ENCODE results near the gene WWC2.
A peak's percentile ranks its signal among the peaks of the same experiment; 100 is the strongest.

WWC2 gene

GRCh38 chr4:183261953-183262775, 163.1 kb downstream of the WWC2 start:
- peak; percentile 32 to 56 for DNase-seq

- DNase-seq = no peak
These were observed 163.7 kb downstream of the WWC2 start for GRCh38 chr4:183262776-183263100.

- no peak for DNase-seq
These were observed 164.8 kb downstream of the WWC2 start for GRCh38 chr4:183263787-183264386.

DNA sequence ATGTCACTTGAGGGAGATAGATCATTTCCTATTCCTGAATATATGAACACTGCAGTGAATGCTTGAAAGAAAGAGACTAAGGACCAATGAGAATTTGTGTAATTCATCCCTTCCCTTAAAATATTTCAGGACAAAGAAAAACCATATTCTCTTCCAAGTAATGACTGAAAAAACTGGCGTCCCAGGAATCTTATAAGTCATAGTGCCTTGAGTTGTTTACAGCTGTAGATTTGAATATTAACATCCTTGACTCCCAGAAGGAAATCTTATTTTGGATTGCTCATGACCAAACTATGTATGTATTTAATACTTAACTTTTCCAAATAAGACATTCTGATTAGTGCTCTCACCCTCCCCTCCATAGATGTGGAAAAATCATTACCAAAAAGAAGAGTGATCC, 165.6 kb downstream of the WWC2 start:
- DNase-seq = no peak

DNA sequence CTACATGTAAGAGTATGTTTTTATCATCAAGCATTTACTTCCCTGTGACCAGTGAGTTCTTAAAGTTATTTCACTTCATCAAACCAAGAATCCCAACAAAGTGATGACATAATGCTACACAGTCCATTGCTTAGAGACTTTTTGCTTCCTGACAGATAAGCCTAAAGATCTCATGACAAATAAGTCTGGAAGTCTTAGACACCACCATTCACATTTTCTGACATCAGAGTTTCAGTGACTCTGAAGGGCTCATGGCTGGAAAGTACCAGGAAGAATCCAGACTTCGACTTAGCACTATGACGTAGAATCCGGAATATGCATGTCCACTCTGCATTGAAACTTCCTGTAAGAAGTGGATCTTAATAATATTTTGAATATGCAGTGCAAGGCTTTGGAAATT, 167.3 kb downstream of the WWC2 start:
- DNase-seq = no peak

DNA sequence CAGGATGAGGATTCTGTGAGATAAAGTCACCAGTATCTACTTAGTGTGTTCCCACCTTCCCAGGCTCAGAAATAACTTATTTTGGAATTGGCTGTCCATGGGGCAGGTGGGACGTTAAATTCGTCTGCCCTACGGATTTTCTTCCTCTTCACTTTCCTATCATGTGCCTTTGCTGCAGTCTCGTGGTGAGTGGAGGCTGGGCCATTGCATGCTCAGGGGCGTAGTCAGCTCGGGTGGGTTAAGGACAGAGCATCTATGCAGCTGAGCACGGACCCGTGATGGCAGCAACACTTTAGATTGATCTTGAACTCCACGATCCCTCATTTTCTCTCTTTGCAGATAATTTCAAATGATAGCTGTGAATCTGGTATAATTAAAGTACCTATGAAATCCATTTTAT, 169.5 kb downstream of the WWC2 start:
- no peak for DNase-seq

DNA sequence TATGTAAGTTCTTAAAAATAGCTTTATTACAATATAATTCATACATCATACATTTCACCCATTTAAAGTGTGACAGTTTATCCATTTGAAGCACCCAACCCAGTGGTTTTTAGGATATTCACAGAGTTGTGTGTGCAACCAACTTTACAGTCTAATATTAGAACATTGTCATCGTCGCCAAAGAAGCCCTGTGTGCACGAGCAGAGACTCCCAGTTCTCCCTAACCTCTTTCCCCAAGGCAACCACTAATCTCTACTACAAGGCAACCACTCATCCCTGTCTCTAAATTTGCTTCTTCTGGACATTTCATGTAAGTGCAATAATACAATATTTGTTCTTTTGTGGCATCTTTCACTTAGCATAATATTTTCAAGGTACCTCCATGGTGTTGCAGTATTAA, 173.3 kb downstream of the WWC2 start:
- DNase-seq = no peak

DNA sequence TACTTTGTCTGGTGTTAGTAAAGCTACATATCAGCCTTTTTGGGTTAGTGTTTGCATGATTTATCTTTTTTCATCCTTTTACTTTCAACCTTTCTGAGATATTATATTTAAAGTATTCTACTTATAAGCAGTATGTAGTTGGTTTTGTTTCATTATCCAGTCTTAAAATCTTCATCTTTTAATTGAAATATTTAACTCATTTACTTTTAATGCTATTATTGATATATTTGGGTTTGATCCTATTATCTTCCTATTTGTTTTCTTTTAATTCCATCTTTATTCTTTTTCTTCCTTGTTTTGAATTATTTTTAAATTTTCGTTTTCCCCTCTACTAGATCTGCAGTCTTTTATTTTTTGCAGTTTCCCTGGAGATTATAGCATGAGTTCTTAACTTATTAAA, 177.0 kb downstream of the WWC2 start:
- no peak for DNase-seq

- DNase-seq = no peak
These were observed 185.3 kb downstream of the WWC2 start for GRCh38 chr4:183284258-183284785.

DNA sequence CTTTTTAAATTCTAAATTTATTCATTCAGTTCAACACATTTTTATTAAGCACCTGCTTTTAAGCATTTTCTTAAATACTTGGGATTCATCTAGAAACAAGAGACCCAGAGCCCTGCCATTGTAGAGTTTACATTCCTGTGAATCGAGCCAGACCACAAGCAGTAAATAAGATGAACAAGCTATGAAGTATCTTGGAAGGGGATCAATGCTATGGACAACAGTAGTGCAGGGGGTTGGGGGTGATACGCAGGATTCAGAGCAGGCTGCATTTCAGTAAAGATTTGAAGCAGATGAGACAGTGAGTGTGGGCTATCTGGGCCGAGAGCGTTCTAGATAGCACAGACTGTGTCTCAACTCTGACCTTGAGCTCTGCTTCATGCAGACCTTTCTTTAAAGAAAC, 185.9 kb downstream of the WWC2 start:
- no peak for DNase-seq

DNA sequence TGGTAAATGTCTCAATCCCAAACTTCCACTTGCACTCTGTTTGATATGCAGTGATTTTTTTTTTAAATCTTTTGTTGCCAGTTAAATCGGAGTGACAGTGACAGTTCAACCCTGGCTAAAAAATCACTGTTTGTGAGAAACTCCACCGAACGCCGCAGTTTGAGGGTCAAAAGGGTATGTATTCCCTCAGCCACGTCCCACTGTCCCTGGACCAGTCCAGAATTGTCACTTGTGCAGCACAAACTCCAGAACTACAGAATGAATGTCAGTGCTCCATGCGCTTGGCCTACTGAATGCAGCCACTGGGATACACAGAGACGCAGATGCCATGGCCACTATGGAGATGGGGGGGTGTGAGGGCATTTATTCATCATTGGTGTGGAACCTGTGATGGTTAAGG, 186.8 kb downstream of the WWC2 start:
- DNase-seq = no peak

DNA sequence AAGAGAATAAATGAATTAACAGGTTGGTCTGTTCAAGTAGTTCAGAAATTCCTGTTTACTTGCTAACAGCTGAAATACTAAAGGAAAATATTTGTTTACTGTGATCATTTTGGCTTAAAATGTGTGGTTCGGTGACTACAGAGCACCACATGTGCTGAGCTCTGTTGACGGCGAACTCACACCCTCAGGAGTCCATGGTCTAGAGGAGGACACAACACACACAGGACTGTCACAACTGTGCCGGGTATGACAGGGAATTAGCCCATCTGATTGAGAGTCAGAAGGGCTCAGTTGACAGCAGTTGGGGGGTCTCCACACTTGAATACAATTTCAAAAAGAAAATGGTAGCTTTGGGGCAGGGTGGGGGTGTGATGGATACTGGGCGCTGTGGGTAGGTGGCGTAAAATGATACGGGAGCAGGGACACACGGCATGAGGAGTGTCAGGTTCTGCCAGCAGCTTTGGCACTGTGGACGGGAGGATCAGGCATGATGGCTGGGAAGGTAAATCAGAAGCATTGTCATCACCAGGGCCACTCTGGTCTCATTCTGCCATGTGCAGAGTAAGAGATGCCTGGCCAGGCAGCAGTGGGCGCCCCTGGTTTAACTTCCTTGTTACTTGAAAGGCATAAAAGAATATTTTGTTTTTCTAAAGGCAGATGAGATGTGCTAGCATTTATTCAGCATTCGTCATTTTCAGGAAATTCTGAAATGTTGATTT, 187.7 kb downstream of the WWC2 start:
- DNase-seq = no peak

DNA sequence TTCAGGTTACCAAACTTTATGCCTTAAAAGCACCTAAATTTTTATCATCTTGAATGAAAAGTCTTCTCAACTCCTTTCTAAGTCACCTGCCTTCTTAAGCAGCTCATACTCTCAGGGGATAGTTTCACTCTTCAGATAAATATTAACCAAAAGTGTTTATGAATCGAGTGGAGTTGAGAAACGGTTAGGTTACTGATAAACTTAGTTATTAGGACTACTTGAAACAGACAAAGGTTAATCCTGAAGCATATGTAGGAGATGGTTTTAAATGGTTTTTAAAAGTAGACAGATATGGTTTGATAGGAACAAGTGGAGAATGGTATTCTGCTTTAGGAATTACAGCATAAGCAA, 188.2 kb downstream of the WWC2 start:
- no peak for DNase-seq

DNA sequence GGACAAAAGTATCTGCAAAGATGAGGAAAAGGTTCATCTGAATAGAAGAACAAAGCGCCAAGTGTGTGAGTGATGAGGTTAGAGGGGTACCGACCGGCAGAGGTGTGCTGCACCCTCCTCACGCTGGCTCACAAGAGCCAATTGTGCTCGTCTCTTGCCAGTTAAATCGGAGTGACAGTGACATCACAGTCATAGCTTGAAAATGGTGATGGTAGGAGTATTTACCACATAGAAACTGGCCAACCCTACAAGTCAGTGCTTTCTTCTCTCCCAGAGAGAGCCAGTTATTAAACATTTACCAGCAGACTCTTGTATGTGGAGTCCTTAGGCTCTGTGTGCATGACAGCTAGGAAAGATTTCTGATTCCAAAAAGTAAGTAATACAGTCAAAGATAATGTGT, 188.6 kb downstream of the WWC2 start:
- DNase-seq = no peak

DNA sequence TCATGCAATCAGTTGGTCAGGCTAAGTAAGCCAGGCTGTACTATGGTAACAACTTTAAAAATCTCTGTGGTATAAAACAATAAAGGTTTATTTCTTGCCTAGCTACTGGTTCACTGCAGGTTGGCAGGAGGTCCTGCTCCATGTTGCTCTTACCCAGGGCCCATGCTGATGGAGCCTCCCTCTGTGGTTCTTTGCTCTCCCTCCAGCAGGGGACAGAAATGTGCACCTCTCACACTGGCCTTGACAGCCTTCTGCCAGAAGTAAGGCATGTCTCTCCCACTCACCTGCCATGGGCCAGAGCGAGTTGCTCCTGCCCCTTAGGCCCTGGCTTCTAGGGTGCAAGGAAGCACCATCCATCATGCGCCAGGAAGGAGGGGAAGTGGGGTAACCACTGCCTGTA, 189.9 kb downstream of the WWC2 start:
- DNase-seq = no peak

- no peak for DNase-seq
These were observed 190.6 kb downstream of the WWC2 start for GRCh38 chr4:183289688-183290087.

- no peak for DNase-seq
These were observed 192.0 kb downstream of the WWC2 start for GRCh38 chr4:183291070-183291469.

DNA sequence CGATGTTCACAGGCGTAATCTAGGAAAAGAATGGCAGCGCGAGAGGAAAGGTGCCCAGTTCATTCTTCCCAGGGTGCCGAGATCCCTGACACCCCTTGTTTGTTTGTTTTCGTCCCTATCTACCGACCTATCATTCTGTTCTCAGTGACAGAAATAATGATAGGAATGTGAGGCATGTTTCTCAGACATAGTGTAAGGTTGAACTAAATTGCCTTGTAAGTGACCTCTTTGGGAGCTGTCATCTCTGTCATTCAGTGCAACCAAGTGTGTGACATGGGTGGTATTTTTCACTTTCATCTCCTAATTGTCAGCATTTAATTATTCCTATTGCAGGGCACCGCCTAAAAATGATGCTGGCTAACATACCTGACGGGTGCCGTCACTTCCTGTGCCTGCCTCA, 196.7 kb downstream of the WWC2 start:
- DNase-seq = no peak

- no peak for DNase-seq
These were observed 198.6 kb downstream of the WWC2 start for GRCh38 chr4:183297675-183298074.

GRCh38 chr4:183299464-183299863, 200.4 kb downstream of the WWC2 start:
- DNase-seq = no peak

DNA sequence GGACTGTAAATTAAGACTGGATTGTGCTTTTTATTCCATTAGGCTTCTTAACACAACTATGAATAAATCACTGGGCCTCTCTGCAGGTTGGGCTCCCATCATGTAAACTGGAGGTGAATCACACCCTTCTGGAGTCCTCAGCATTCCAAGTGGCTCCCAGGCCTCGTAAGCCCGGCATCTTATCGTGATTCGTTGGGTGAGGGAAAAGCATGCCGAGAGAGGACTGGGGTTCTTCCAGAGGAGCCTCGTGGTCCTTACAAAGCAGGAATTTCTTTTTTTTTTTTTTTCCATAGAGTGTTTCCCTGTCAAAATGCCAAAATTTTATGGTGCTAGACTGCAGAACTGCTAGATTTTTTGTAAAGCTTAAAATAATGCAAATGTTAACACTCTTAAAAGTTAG, 201.0 kb downstream of the WWC2 start:
- DNase-seq = no peak

DNA sequence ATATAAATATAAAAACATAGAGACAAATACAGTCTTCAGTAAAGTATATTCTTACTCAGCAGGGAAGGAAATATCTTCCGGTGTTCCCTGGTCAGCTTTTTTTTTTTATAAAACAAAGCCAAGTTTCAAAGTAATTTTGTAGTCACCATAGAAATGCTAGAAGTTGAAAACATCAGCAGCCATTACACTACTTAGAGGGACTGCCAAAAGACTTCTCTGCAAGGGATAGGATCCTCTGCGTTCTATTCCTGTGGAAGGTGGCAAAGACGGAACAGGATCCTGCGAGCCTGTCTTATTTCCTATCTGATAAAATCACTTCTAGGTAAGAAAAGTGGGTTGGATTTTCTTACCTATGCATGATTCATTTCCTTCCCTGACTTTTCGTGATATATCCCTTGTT, 201.6 kb downstream of the WWC2 start:
- no peak for DNase-seq

- DNase-seq = no peak
These were observed 204.2 kb downstream of the WWC2 start for GRCh38 chr4:183303301-183303700.

- no peak for DNase-seq
These were observed 205.0 kb downstream of the WWC2 start for GRCh38 chr4:183304067-183304466.
